Rectal smooth muscle tissue (tissue), 1 donor: Measurements from ENCODE around the gene ATG10.
"Not testable (repeated sequence)": the region's sequence is repeated elsewhere in the genome, so short reads cannot be mapped to it uniquely, and the experiment has no call there.

ENCODE experiments used
- H3K27ac ChIP-seq: one replicate; pipeline ENCODE4 v1.7.0; 2013; ENCODE audit warnings: low read depth, low read length, inconsistent platforms
- H3K27me3 ChIP-seq: one replicate; pipeline ENCODE4 v1.7.0; 2013; ENCODE audit warnings: low read length; ENCODE audit not compliant: control insufficient read depth, insufficient read depth
- H3K36me3 ChIP-seq: one replicate; pipeline ENCODE4 v1.7.0; 2013; ENCODE audit warnings: low read length; ENCODE audit not compliant: control insufficient read depth, insufficient read depth
- H3K4me1 ChIP-seq: one replicate; pipeline ENCODE4 v1.7.0; 2013; ENCODE audit warnings: low read length; ENCODE audit not compliant: control insufficient read depth, insufficient read depth
- H3K4me3 ChIP-seq: one replicate; pipeline ENCODE4 v1.7.0; 2013; ENCODE audit warnings: low read length
- H3K9ac ChIP-seq: one replicate; pipeline ENCODE4 v1.7.0; 2013; ENCODE audit warnings: low read length

ATG10 gene

GRCh38 chr5:82031220-82032119, 59.6 kb downstream of the ATG10 start:
- no peaks in the 10 kb centered on the region for H3K27me3 ChIP-seq
- no peaks in the 10 kb centered on the region for H3K4me1 ChIP-seq
- H3K27ac ChIP-seq = no peak overlapping the region
- no peaks in the 10 kb centered on the region for H3K36me3 ChIP-seq
- no peak overlapping the region for H3K9ac ChIP-seq
- H3K4me3 ChIP-seq = no peak overlapping the region

GRCh38 chr5:82042894-82043293, 71.1 kb downstream of the ATG10 start:
- not testable (repeated sequence) for H3K4me3 ChIP-seq, H3K4me1 ChIP-seq, H3K36me3 ChIP-seq, H3K9ac ChIP-seq, H3K27me3 ChIP-seq, H3K27ac ChIP-seq

GRCh38 chr5:82044010-82044409, 72.2 kb downstream of the ATG10 start:
- Histone ChIP-seq H3K4me1 (peaks cover 8% of the 10 kb centered on the region), H3K9ac (no peak overlapping the region), H3K27me3 (no peaks in the 10 kb centered on the region), H3K4me3 (no peak overlapping the region), H3K36me3 (no peaks in the 10 kb centered on the region), H3K27ac (no peak overlapping the region)

- no peaks in the 10 kb centered on the region for H3K27me3 ChIP-seq
- no peak overlapping the region for H3K27ac ChIP-seq
- H3K9ac ChIP-seq = no peak overlapping the region
- H3K4me3 ChIP-seq = no peak overlapping the region
- peaks cover 8% of the 10 kb centered on the region for H3K4me1 ChIP-seq
- no peaks in the 10 kb centered on the region for H3K36me3 ChIP-seq
Observed at GRCh38 chr5:82045554-82046275, 73.9 kb downstream of the ATG10 start.

- H3K27ac ChIP-seq = no peak overlapping the region
- H3K9ac ChIP-seq = no peak overlapping the region
Observed at GRCh38 chr5:82046276-82046647, 74.4 kb downstream of the ATG10 start.

GRCh38 chr5:82050955-82051354, 79.1 kb downstream of the ATG10 start:
- Histone ChIP-seq H3K4me3 (no peak overlapping the region), H3K4me1 (peaks cover under 1% of the 10 kb centered on the region), H3K27ac (no peak overlapping the region), H3K36me3 (no peaks in the 10 kb centered on the region), H3K9ac (no peak overlapping the region), H3K27me3 (no peaks in the 10 kb centered on the region)

More at GRCh38 chr5:82046276-82046647, 74.4 kb downstream of the ATG10 start:
- Histone ChIP-seq H3K36me3 (no peaks in the 10 kb centered on the region), H3K4me3 (no peak overlapping the region), H3K4me1 (peaks cover 8% of the 10 kb centered on the region), H3K27me3 (no peaks in the 10 kb centered on the region)

- Histone ChIP-seq H3K36me3 (no peaks in the 10 kb centered on the region), H3K4me3 (no peak overlapping the region), H3K9ac (no peak overlapping the region), H3K27ac (no peak overlapping the region), H3K27me3 (no peaks in the 10 kb centered on the region), H3K4me1 (no peaks in the 10 kb centered on the region)
Observed at GRCh38 chr5:82054004-82054710, 82.3 kb downstream of the ATG10 start.

- Histone ChIP-seq H3K4me1 (no peaks in the 10 kb centered on the region), H3K9ac (no peak overlapping the region), H3K27ac (no peak overlapping the region), H3K36me3 (no peaks in the 10 kb centered on the region), H3K4me3 (no peak overlapping the region), H3K27me3 (no peaks in the 10 kb centered on the region)
Observed at GRCh38 chr5:82057051-82057450, 85.2 kb downstream of the ATG10 start.

- Histone ChIP-seq H3K4me1 (no peaks in the 10 kb centered on the region), H3K27me3 (no peaks in the 10 kb centered on the region)
Observed at GRCh38 chr5:82058710-82059109, 86.9 kb downstream of the ATG10 start.

GRCh38 chr5:82066791-82067190, 95.0 kb downstream of the ATG10 start:
- no peak overlapping the region for H3K27ac ChIP-seq

More at GRCh38 chr5:82058710-82059109, 86.9 kb downstream of the ATG10 start:
- H3K36me3 ChIP-seq = no peaks in the 10 kb centered on the region
- no peak overlapping the region for H3K9ac ChIP-seq
- no peak overlapping the region for H3K4me3 ChIP-seq
- H3K27ac ChIP-seq = no peak overlapping the region

GRCh38 chr5:82068042-82068441, 96.2 kb downstream of the ATG10 start:
- not testable (repeated sequence) for H3K27me3 ChIP-seq, H3K4me3 ChIP-seq, H3K27ac ChIP-seq, H3K36me3 ChIP-seq, H3K9ac ChIP-seq, H3K4me1 ChIP-seq

More at GRCh38 chr5:82066791-82067190, 95.0 kb downstream of the ATG10 start:
- no peak overlapping the region for H3K4me3 ChIP-seq
- no peaks in the 10 kb centered on the region for H3K4me1 ChIP-seq
- no peak overlapping the region for H3K9ac ChIP-seq
- H3K27me3 ChIP-seq = no peaks in the 10 kb centered on the region
- no peaks in the 10 kb centered on the region for H3K36me3 ChIP-seq

GRCh38 chr5:82068723-82069122, 96.9 kb downstream of the ATG10 start:
- Histone ChIP-seq H3K27ac (no peak overlapping the region), H3K27me3 (no peaks in the 10 kb centered on the region), H3K9ac (no peak overlapping the region), H3K4me3 (no peak overlapping the region), H3K4me1 (no peaks in the 10 kb centered on the region), H3K36me3 (no peaks in the 10 kb centered on the region)
